A673 (cell line): ENCODE measurements around the gene HOXB1.

ENCODE experiments used
- CTCF ChIP-seq: fragments of 300-800, 200-600 bp; sonication (generic); conservative IDR thresholded peaks from 2 replicates; pipeline ENCODE4 v1.5.1; 2017; ENCODE audit warnings: low read depth, mild to moderate bottlenecking, antibody characterized with exemption, low read length, moderate library complexity, mixed read lengths
- EZH2 ChIP-seq: fragments of 200-600 bp; sonication (generic); IDR thresholded peaks from 2 replicates; pipeline ENCODE4 v1.6.1; 2017; ENCODE audit warnings: borderline replicate concordance, low read depth, mild to moderate bottlenecking, mixed read lengths, antibody characterized with exemption, low read length; ENCODE audit not compliant: poor library complexity, severe bottlenecking

GRCh38 chr17:48530887-48531272 lies at the start of gene HOXB1:
- no peak for TF ChIP-seq CTCF
- no peak for TF ChIP-seq EZH2
